ENCODE measurements around the gene RAB27A.
A peak's percentile ranks its signal among the peaks of the same experiment; 100 is the strongest.
"Not testable (repeated sequence)": the region's sequence is repeated elsewhere in the genome, so short reads cannot be mapped to it uniquely, and the experiment has no call there.

RAB27A gene

DNA sequence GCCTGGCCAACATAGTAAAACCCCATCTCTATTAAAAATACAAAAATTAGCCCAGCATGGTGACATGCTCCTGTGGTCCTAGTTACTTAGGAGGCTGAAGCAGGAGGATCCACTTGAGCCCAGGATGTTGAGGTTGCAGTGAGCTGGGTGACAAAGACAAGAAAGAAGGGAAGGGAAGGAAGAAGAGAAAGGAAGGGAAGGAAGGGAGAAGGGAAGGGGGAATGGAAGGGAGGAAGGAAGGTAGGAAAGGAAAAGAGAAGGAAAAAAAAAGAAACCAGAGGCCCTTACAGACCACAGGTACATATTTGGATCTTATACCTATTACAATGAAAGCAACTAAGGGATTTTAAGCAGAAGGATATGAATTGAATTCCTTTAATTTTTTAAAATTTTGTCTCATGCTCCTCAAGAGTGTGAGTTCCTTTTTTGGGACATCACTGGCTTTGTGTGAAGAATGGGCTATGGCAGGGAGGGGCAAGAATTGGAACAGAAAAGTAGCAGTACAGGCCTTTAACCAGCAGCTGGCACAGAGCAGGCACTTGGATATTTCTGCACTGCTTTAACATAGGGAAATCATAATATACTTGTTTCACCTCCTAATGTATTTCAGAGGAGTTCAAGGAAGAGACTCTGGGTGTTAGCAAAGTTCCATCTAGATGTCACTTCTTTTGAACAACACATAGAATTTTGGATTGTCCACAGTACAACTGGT, 7.9 kb downstream of the RAB27A start:
- no peak for DNase-seq

DNA sequence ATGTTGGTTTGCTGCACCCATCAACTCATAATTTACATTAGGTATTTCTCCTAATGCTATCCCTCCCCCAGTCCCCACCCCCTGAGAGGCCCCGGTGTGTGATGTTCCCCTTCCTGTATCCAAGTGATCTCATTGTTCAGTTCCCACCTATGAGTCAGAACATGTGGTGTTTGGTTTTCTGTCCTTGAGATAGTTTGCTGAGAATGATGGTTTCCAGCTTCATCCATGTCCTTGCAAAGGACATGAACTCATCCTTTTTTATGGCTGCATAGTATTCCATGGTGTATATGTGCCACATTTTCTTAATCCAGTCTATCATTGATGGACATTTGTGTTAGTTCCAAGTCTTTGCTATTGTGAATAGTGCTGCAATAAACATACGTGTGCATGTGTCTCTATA, 9.0 kb downstream of the RAB27A start:
- DNase-seq = peak; percentile 13

DNA sequence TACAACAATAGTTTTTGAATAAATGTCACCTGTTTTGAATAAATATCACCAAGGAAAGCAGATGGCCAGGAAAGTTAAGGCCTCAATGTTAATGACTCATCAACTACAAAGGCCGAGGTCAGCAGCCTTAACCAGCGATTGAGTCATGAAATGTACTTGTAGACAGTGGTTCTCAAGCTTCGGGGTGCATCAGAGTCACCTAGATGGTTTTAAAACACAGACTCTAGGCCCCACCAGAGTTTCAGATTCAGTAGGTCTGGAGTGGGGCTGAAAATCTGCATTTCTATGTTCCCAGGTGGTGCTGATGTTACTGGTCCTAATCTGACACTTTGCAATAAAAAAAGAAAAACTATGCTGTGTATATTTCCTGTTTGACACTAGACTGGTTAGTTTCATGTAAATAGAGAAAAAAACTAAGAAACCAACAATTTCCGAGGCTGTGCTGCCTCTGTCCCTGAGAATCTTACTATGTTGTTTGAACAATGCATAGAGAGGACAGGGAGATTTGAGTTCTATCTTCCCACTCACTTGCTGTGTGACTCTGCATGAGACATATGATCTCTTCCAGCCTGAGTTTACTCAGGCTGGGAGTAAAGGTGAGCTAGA, 9.8 kb downstream of the RAB27A start:
- DNase-seq = peak; percentile 69

DNA sequence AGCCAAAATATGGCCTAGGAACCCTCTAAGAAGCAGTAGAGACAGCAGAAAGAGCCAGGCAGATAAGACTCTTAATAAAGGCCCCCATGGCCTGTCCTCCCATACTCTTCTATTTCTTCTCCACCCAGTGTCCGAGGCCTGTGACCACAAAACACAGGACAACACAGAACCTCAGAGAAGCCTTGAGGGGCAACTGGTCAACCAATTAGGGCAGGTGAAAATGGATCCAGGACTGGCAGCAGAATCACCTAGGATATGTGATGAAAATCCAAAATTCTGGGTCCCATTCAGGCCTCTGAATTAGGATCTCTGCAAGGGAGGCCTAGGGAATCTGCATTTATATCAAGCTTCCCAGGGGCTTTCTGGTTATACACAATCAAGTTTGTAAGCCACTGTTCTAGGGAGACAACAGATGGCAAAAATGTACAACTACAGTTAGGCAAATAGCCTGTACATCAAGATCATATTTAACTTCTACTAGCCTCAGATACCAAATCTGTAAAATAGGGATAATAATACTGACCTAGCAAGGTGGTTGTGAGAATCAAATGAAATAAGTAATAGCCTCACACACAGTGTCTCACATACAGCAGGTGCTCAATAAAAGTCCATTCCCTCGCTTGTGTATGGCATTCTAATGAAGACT, 10.4 kb downstream of the RAB27A start:
- no peak for DNase-seq

DNA sequence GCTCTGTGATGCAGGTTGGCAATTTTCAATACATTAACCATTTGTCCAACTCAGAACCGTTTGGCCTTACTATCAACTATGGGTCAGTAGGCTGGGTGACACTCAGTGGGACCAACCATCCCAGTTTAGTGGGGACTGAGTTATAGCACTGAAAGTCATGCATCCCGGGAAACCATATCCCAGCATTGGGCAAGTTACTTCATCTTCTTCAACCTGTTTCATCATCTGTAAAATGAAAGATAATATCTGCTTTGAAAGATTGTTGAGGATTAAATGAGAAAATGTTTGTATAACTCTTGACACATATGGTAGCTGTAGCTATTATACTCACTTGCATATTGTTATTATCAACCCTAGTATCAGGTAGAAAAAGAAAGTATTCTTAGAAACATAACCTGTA, 11.9 kb downstream of the RAB27A start:
- DNase-seq = no peak

DNA sequence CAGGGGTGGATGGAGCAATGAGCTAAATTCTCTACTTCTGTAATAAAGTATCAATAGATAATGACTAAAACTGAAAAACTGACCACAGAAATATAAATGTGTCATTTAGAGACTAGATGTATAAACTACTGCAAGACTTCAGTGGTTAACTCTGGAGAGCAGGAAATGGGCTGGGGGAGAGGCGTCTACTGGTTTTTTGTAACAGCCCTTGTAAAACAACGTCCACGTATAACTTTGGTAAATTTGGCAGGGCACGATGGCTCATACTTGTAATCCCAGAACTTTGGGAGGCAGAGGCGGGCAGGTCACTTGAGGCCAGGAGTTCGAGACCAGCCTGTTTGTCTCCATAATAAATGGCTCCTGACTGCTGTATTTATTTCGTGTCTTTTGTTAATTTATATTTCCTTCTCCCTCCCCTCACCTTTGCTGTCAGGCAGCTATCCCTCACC, 12.5 kb downstream of the RAB27A start:
- no peak for DNase-seq

DNA sequence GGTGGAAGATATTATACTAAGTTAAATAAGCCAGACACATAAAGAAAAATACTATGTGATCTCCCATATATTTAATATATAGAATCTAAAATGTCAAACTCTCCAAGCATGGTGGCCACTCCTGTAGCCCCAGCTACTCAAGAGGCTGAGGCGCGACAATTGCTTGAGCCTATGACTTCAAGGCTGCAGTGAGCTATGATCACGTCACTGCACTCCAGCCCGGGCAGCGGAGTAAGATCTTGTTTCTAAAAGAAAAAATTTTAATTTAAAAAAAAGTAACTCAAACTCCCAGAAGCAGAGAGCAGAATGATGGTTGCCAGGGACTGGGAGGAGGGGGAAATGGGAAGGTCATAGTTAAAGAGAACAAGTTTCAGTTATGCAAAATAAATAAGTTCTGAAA, 13.3 kb downstream of the RAB27A start:
- DNase-seq = no peak

DNA sequence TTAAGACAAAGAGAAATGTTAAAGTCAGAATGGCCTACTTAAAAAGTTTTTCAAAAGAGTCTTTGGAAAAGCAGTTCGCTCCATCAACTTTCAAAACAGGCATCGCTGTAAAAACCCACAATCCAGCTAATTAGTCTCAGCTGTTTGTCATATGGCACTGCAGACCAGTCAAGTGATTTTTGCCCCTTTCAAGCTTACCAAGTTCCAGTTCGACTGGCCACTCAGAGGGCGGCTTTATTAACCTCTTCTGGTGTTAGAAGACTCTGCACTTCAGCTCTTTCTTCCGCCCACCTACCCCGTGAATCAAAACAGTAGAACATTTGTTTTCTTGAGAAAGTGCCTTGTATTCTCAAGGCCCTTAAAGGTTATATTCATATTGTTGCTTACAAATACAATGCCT, 19.3 kb downstream of the RAB27A start:
- DNase-seq = no peak

DNA sequence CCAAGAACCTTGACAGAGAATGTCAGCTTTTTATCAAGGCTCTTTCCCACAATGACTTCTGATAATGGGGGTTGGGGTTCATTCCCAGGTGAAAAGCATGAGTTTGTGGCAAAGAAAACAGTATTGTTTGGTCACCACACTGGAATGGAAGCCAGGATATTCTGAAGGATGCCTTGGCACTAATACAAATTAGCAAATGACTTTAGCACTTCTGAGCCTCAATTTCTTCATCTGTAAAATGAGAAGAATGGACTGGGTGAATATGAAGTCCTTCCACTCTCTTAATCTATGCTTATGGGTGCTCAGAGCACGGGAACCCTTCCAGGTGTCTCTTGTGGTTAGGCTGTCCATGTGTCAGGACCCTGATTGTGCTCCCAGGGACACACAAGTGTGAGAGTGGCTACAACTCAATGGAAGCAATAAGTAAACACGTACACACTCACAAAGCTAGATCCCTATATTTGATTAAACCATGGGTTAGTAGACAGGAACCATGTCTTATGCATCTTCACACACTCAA, 21.4 kb downstream of the RAB27A start:
- no peak for DNase-seq

DNA sequence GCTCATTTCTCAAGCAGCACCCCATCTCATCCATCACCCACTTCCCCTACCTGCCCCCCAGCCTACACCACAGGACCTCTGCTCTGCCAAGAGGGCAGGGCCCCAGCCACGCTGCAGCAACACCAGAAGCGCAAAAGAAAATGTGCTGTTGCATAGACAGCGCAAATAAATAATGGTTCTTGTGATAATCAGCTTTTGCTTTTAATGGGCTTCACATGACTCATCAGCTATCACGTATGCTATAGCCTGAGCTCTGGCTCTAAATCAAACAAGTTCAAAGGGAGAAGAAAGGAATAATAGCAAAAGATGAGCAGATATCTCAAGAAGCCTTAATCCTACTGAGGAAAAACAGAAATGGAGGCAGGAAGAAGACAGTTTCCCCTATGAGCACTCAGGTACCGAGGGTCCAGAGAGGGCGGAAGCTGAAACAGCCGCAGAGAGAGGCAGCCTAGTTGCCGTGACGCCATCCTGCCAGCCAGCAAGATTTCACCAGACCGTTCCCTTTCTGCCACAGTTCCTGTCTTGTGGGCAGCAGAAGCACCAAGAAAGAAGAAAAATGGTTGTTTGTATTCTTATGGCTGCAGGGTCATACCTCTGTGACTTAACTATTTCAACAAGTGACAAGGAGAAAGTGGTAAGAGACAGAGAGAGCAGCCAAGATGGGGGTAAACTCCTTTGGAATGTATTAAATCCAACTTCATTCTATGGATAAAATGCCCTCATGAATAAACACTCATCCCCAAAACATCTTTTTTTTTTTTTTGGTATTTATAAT, 22.0 kb downstream of the RAB27A start:
- DNase-seq = peak; percentile 42

DNA sequence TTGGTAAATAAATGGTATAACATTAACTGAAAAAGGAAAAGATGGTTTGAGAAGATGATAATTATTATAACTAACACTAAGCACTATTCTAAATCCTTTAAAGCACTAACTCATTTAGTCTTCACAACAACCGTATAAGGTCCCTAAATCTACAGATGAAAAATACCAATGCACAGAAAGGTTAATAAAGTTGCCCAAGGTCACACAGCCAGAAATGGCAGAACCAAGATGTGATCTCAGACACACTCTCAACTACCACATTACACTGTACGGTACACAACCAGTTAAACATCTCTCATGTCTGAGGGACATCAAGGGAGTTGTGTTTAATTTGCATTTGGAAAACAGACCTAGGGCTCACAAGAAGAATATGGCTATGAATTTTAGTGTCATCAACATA, 23.1 kb downstream of the RAB27A start:
- DNase-seq = no peak

DNA sequence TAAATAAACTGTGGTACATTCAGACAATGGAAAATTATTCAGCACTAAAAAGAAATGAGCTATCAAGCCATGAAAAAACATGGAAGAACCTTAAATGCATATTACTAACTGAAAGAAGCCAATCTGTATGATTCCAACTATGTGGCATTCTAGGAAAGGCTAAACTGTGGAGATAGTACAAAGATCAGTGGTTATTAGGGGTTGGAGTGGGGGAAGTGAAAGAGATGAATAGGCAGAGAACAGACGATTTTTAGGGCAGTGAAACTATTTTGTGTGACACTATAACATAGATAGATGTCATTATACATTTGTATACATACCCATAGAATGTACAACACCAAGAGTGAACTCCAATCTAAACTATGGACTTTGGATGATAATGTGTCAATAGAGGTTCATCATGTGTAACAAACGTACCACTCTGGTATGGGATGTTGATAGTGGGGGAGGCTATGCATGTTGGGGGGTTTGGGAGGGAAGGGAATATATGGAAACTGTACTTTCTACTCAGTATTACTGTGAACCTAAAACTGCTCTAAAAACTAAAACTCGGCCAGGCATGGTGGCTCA, 29.0 kb downstream of the RAB27A start:
- DNase-seq = no peak

DNA sequence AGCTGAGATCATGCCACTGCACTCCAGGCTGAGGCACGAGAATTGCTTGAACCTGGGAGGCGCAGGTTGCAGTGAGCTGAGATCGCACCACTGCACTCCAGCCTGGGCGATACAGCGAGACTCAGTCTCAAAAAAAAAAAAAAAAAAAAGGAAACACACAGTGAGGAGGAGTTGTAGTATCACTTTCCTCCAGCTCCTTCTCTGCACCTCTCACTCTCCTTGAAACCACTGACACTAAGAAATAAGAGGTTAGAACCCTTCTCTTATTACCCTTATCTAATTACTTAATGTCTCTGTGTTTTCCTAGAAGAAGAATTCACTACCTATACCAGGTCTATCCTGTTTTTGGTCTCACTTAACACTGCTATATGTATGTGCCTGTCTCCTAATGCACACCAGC, 31.7 kb downstream of the RAB27A start:
- DNase-seq = no peak

DNA sequence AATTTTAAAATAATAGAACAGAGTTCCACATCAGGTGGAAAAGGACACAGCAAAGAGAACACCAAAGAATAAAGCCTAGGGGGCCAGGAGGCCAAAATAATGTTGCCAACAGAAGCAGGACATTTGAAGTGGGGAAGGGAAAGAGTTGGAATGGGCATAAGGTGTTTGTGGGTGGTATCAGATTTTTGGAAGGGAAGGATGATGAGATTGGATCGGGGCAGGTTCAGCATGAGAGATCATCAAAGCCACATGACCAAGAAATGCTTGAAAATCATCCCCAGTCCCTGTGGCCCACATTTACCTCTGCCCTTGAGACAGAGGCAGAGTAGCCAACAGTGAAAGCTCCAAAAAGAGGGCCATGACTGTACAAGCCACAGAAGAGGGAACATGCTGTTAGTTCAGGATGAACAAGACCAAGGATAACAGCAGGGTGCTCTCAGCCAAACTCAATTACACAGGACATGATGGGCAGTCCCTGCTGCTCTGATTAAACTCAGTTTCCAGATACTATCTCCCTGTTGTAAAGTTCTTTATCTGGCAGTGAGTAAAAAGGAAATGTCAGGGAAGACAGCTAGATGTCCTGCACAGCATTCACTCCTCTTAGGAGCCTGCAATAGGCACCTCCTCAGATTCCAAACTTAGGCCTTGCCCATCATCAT, 32.5 kb downstream of the RAB27A start:
- DNase-seq = no peak

DNA sequence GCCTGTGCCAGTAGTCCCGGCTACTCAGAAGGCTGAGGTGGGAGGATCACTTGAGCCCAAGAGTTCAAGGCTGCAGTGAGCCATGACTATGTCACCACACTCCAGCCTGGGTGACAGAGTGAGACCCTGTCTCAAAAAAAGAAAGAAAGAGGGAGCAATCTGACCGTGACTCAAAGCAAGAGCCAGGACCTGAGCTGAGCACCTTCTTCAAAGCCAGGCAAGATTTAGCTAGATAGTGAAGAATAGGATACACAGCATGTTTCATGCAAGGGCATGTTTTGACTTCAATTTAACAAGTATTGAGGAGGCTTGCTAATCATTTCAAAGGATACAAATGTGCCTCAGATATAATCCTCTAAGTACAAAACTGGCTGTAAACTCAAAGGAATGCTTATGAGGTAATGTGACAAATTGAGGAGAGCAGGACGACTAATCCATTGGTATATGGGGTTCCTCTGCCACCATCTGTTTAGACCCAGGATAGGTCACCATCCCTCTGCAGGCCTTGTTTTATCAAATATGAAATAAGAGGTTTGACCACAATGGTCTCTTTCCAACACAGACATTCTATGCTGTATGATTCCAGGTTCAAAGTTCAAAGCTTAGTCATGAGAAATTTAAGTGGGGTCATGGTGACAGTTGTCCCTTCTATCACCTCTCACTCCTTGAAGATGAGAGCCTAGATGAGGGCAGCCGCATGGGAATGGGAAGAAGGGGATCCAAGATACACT, 33.2 kb downstream of the RAB27A start:
- DNase-seq = no peak

DNA sequence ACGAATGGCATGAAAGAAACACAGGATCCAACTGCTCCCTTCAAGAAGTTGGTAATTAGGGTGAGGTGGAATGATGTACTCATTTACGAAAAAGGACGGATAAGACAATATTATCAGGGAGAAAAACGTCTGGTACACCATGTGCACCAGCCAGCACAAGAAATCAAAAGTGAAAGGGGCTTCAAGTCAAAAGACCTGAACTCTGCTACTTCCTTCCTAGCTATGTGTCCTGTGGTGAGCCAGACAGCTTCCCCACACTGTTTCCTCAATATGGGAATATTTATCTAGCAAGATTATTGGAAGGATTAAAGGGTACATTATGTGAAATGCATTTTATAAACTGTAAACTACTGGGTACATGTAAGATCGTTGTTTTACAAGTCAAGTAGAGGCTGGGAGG, 33.9 kb downstream of the RAB27A start:
- DNase-seq = no peak

DNA sequence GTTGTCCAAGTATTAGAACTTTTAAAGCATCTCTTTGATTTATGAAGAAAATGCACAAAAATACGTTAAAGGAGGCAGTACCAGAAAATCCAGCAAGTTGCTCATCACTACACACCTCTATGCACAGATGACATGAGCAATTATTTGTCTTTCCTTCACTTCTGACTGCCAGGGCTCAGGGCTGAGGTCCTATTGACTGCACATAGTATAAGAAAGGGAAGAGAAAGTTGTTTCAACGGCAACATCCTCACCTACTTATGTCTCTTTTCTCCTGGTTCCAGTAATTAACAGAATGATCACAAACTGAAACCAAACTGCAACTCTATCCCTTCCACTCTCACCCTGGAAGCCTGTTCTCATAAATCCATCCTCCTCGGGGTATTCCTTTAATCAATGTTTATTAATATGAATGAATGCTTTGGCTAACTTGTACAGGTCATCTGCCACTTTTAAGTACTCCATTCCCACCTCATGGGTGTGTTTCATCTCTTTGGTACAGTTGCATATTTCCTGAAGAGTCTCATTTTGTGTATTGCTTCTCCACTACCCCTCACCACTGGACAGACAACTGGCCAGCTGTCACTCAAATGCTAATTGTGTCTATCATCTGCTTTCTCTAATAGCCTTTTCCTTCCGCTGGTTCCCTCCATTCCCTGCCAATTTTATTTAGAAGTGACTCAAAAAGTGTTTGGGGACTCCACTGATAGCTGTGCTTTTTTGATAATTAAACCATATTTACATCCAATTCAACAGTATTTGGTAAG, 34.5 kb downstream of the RAB27A start:
- no peak for DNase-seq

DNA sequence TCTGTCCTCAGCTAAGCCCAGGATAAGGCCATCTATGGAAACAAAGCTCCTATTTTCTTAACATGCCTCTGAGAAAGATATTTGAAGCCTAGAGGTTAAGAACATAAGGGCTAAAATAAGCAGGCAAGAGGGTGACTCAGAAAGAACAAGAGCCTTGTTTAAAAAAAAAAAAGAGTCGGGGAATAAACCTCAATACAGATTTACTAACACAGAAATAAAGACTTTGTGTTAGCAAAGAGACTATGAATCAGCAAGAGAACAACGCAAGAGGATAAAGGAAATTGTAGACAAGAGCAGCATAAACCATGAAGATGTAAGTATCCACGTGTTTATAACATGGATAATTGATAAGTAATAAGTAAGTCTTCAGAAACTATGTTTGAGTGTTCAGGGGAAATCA, 36.0 kb downstream of the RAB27A start:
- DNase-seq = peak; percentile 43

DNA sequence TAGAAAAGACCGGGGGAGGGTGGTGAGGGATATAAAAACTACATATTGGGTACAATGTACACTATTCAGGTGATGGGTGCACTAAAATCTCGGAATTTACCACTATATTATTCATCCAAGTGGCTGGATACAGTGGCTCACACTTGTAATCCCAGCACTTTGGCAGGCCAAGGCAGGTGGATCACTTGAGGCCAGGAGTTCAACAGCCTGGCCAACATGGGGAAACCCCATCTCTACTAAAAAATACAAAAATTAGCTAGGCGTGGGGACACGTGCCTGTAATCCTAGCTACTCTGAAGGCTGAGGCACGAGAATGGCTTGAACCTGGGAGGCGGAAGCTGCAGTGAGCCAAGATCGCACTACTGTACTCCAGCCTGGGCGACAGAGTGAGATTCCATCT, 37.4 kb downstream of the RAB27A start:
- DNase-seq = not testable (repeated sequence)

DNA sequence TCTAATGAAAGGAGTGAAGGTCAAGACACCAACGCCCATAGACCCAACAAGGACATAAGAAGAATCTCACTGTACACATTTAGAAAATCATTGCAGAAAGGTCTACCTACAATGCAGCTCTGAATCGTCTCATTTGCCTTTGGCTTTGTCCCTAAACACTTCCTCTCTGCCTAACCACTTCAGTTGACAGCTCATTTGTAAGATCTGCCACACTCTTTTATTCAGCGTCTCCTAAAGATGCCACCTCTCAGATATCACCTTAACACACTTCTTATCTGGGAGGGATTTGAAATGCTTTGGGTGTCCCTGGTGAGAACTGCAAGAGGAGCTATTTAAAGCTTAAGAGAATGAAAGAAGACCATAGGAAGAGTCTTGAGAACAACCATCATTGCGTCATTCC, 38.7 kb downstream of the RAB27A start:
- DNase-seq = no peak

DNA sequence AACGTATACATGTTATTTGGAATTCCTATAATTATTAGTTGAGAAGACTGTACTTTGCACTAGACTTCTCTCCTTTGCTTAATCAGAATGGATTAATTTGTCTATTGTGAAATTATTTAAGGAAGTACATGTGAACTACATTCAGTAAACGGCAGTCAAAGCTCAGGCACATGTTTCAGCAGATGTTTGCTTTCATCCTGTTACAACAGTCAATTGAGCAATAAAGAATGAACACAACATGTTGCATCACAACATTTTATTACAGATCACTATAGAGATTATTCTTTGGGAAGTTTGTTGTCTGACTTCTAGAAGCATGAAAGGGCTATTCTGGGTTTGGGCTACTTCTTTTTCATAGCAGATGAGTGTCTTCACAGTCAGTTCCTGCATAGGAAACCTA, 39.2 kb downstream of the RAB27A start:
- no peak for DNase-seq

All from fibroblast of skin of back (primary cell).